Measurements from ENCODE around the gene DLGAP3. TPM values are rescaled to one million over a fixed set of nuclear protein-coding genes. Genes with fewer than 3 reads are reported as not detected.

DLGAP3 gene
- total RNA-seq, 1 donor from 2014 or later = not detected

GRCh38 chr1:34866762-34867109 is 62.7 kb downstream of the DLGAP3 start:
- DNase-seq = no peak

- peak; percentile 82 for DNase-seq
Observed at GRCh38 chr1:34865981-34866761, 63.3 kb downstream of the DLGAP3 start.

GRCh38 chr1:34865573-34865972 is 63.9 kb downstream of the DLGAP3 start:
- DNase-seq = no peak

GRCh38 chr1:34864759-34865158 is 64.7 kb downstream of the DLGAP3 start:
- DNase-seq = no peak

GRCh38 chr1:34863501-34863900 is 65.9 kb downstream of the DLGAP3 start:
- no peak for DNase-seq

GRCh38 chr1:34859446-34860200 is 69.8 kb downstream of the DLGAP3 start, which contains the start of gene SMIM12:
Gene SMIM12, minus strand, starts transcription at chr1:34859749. Its CDS starts 3,772 bp downstream, at chr1:34855977.
- DNase-seq = peak; percentile 96

GRCh38 chr1:34858901-34859445 is 70.5 kb downstream of the DLGAP3 start:
- no peak for DNase-seq

- DNase-seq = no peak
Observed at GRCh38 chr1:34856697-34857096, 72.8 kb downstream of the DLGAP3 start.

GRCh38 chr1:34852677-34853217 is 76.7 kb downstream of the DLGAP3 start:
- DNase-seq = peak; percentile 87

- no peak for DNase-seq
Observed at GRCh38 chr1:34851431-34852105, 77.9 kb downstream of the DLGAP3 start.

GRCh38 chr1:34850382-34850781 is 79.1 kb downstream of the DLGAP3 start:
- DNase-seq = no peak

GRCh38 chr1:34847094-34847493 is 82.4 kb downstream of the DLGAP3 start:
- DNase-seq = no peak

GRCh38 chr1:34846265-34846664 is 83.2 kb downstream of the DLGAP3 start:
- DNase-seq = no peak

GRCh38 chr1:34845131-34845901 is 84.1 kb downstream of the DLGAP3 start:
- no peak for DNase-seq

- DNase-seq = no peak
Observed at GRCh38 chr1:34844252-34844634, 85.2 kb downstream of the DLGAP3 start.

- DNase-seq = no peak
Observed at GRCh38 chr1:34843392-34844251, 85.8 kb downstream of the DLGAP3 start.

GRCh38 chr1:34842952-34843371 is 86.5 kb downstream of the DLGAP3 start:
- DNase-seq = no peak

- no peak for DNase-seq
Observed at GRCh38 chr1:34842073-34842472, 87.4 kb downstream of the DLGAP3 start.

- DNase-seq = no peak
Observed at GRCh38 chr1:34840426-34840825, 89.0 kb downstream of the DLGAP3 start.

- DNase-seq = no peak
Observed at GRCh38 chr1:34839526-34840305, 89.7 kb downstream of the DLGAP3 start.

All from tongue (tissue), 2 donors.